CD14-positive monocyte (primary cell): ENCODE measurements around the gene AGXT2. TPM values are rescaled to one million over a fixed set of nuclear protein-coding genes. Genes with fewer than 3 reads are reported as not detected.

Experiments
- DNase-seq, 3 donors: peaks; one replicate each; pipeline ENCODE4 v3.0.0-alpha.2; 2011 to 2022
- H2AFZ ChIP-seq: 2 replicates; pipeline ENCODE4 v1.6.0; 2012; ENCODE audit warnings: mild to moderate bottlenecking, low read depth, low read length, inconsistent platforms; ENCODE audit not compliant: insufficient read depth, poor library complexity, severe bottlenecking
- H3K27ac ChIP-seq, 2 donors: 1 replicate in 1 of 2; 2 replicates in 1 of 2; pipeline ENCODE4 v1.5.1; 2012 to 2013; ENCODE audit warnings: low read length in 2 of 2, control low read depth in 1 of 2, inconsistent platforms in 1 of 2, low read depth in 1 of 2, mild to moderate bottlenecking in 1 of 2
- H3K27me3 ChIP-seq, 2 donors: one replicate each; pipeline versions ENCODE4 v1.6.0 to v1.6.1; 2011 to 2013; ENCODE audit warnings: low read length in 2 of 2; ENCODE audit not compliant: control insufficient read depth in 2 of 2, insufficient read depth in 2 of 2
- H3K36me3 ChIP-seq, 2 donors: replicated peaks in 1 of 2; 1 replicate in 1 of 2; 2 replicates in 1 of 2; pipeline versions ENCODE4 v1.5.1 to v1.6.1; 2012 to 2013; ENCODE audit warnings: low read length in 2 of 2, control low read depth in 1 of 2, inconsistent platforms in 1 of 2, mild to moderate bottlenecking in 1 of 2; ENCODE audit not compliant: insufficient read depth in 2 of 2, control insufficient read depth in 1 of 2
- H3K4me1 ChIP-seq, 2 donors: 1 replicate in 1 of 2; 2 replicates in 1 of 2; pipeline versions ENCODE4 v1.5.1 to v1.6.1; 2012 to 2013; ENCODE audit warnings: low read length in 2 of 2, control low read depth in 1 of 2, inconsistent platforms in 1 of 2, mild to moderate bottlenecking in 1 of 2, moderate library complexity in 1 of 2; ENCODE audit not compliant: insufficient read depth in 2 of 2, control insufficient read depth in 1 of 2
- H3K4me2 ChIP-seq: replicated peaks from 2 replicates; pipeline ENCODE3; 2012; ENCODE audit warnings: low read length, moderate library complexity, mild to moderate bottlenecking; ENCODE audit not compliant: poor library complexity, severe bottlenecking; ENCODE audit errors: extremely low read depth
- H3K4me3 ChIP-seq, 3 experiments: fragments of 200-600 bp in 1 of 3; sonication (generic) in 1 of 3; replicated peaks in 1 of 3; 1 replicate in 2 of 3; 2 replicates in 1 of 3; pipeline ENCODE4 v1.5.1; 2011 to 2013; ENCODE audit warnings: low read length in 3 of 3, mild to moderate bottlenecking in 3 of 3, control low read depth in 2 of 3, low read depth in 2 of 3, inconsistent platforms in 1 of 3, moderate library complexity in 1 of 3
- H3K79me2 ChIP-seq: 2 replicates; pipeline ENCODE4 v1.6.0; 2012; ENCODE audit warnings: mild to moderate bottlenecking, control low read depth, inconsistent platforms, low read length, moderate library complexity; ENCODE audit not compliant: insufficient read depth
- H3K9ac ChIP-seq: 2 replicates; pipeline ENCODE4 v1.6.0; 2017; ENCODE audit warnings: low read length, mild to moderate bottlenecking; ENCODE audit not compliant: insufficient read depth, poor library complexity, severe bottlenecking
- H3K9me3 ChIP-seq, 2 donors: replicated peaks in 1 of 2; 1 replicate in 1 of 2; 2 replicates in 1 of 2; pipeline versions ENCODE4 v1.5.1 to v1.6.1; 2012 to 2013; ENCODE audit warnings: low read length in 2 of 2, control low read depth in 1 of 2; ENCODE audit not compliant: control insufficient read depth in 1 of 2, insufficient read depth in 1 of 2
- H4K20me1 ChIP-seq: 2 replicates; pipeline ENCODE4 v1.6.0; 2012; ENCODE audit warnings: mild to moderate bottlenecking, low read length, control low read depth, moderate library complexity; ENCODE audit not compliant: insufficient read depth
- H3K27ac Mint-ChIP-seq, 7 donors: one replicate each; pipeline ENCODE4 v1.8.0; 2020; ENCODE audit warnings: mild to moderate bottlenecking in 7 of 7, mixed read lengths in 7 of 7, moderate library complexity in 6 of 7, inconsistent platforms in 2 of 7
- H3K27me3 Mint-ChIP-seq, 3 donors: one replicate each; pipeline ENCODE4 v1.8.0; 2021 to 2022; ENCODE audit warnings: low read depth in 3 of 3, mild to moderate bottlenecking in 3 of 3, mixed read lengths in 3 of 3, moderate library complexity in 3 of 3, inconsistent platforms in 1 of 3
- H3K36me3 Mint-ChIP-seq, 2 donors: one replicate each; pipeline ENCODE4 v1.8.0; 2020; ENCODE audit warnings: mixed read lengths in 2 of 2, inconsistent platforms in 1 of 2, mild to moderate bottlenecking in 1 of 2
- H3K4me1 Mint-ChIP-seq: one replicate; pipeline ENCODE4 v1.8.0; 2020; ENCODE audit warnings: mild to moderate bottlenecking, mixed read lengths
- H3K4me3 Mint-ChIP-seq, 2 donors: one replicate each; pipeline ENCODE4 v1.8.0; 2020; ENCODE audit warnings: mild to moderate bottlenecking in 2 of 2, mixed read lengths in 2 of 2, moderate library complexity in 1 of 2
- H3K9me3 Mint-ChIP-seq, 7 donors: one replicate each; pipeline ENCODE4 v1.8.0; 2020 to 2022; ENCODE audit warnings: mixed read lengths in 7 of 7, mild to moderate bottlenecking in 6 of 7, moderate library complexity in 6 of 7, inconsistent platforms in 2 of 7
- CTCF ChIP-seq: fragments of 200-600 bp; IDR thresholded peaks from one replicate; pipeline ENCODE4 v1.8.0; 2022; ENCODE audit warnings: antibody characterized with exemption, mild to moderate bottlenecking
- WGBS: methylation state at CpG from one replicate; pipeline ENCODE4 v1.1.5; 2013; ENCODE audit warnings: missing lambda C conversion rate; ENCODE audit not compliant: insufficient coverage; 5-methylcytosine and 5-hydroxymethylcytosine counted together
- intact Hi-C, 2 donors: fragments of 100-400 bp; cut with micrococcal nuclease; formaldehyde crosslinking; loops; one replicate each; pipeline versions ENCODE4 v1.15.0 to v1.15.1; 2023
- polyA plus RNA-seq, 3 donors: library from polyadenylated mRNA; depleted of rRNA in 1 of 3; unstranded in 2 of 3; stranded (reverse) in 1 of 3; fragments of 300-500 nt in 2 of 3; fragments of >200 nt in 1 of 3; fragmentation: Illumina TruSeq in 2 of 3; gene quantifications; 1 replicate in 2 of 3; 2 replicates in 1 of 3; pipeline ENCODE4 v1.2.3, GENCODE V29; 2012 to 2021

AGXT2 gene
- polyA plus RNA-seq, 3 donors, result not detected

GRCh38 chr5:35031276-35031675 is 16.5 kb downstream of the AGXT2 start:
- Histone ChIP-seq H3K9ac (no peak overlapping the region), H3K4me2 (no peak overlapping the region), H3K27ac (no peak overlapping the region), H4K20me1 (no peaks in the 10 kb centered on the region), H2AFZ (no peak overlapping the region), H3K27me3 (peaks cover 2 to 7% of the 10 kb centered on the region in 2 donors), H3K79me2 (no peaks in the 10 kb centered on the region), H3K9me3 (no peaks in the 10 kb centered on the region), H3K4me1 (no peaks in the 10 kb centered on the region), H3K36me3 (no peaks in the 10 kb centered on the region), H3K4me3 (no peak overlapping the region)
- Mint-ChIP-seq H3K4me3 (no peak overlapping the region), H3K4me1 (peaks cover 3% of the 10 kb centered on the region), H3K36me3 (no peaks in the 10 kb centered on the region), H3K27me3 (peaks cover 6 to 23% (median 12%) of the 10 kb centered on the region in 3 donors), H3K27ac (peak overlapping the region in 1 of 7 donors; percentile 1), H3K9me3 (peaks cover 0 to 2% (median 0%) of the 10 kb centered on the region in 7 donors)
- DNase-seq, result no peak
- no peak for TF ChIP-seq CTCF
- intact Hi-C loops, result no loop called here
- WGBS, result no CpG with 5 or more reads among the region's 5 CpGs

- H3K27me3 ChIP-seq, result peaks cover 2 to 6% of the 10 kb centered on the region in 2 donors
- H3K27ac ChIP-seq, result no peak overlapping the region
- H4K20me1 ChIP-seq, result no peaks in the 10 kb centered on the region
- H3K4me2 ChIP-seq, result no peak overlapping the region
- no peak overlapping the region for H3K4me3 Mint-ChIP-seq
- TF ChIP-seq CTCF, result no peak
- no peak overlapping the region for H3K9ac ChIP-seq
- H3K9me3 ChIP-seq, result no peaks in the 10 kb centered on the region
- H3K36me3 Mint-ChIP-seq, result no peaks in the 10 kb centered on the region
- no peaks in the 10 kb centered on the region for H3K4me1 ChIP-seq
- peaks cover 7 to 24% (median 9%) of the 10 kb centered on the region in 3 donors for H3K27me3 Mint-ChIP-seq
- H3K36me3 ChIP-seq, result no peaks in the 10 kb centered on the region
- 30% methylated on average over 5 of the region's 10 CpGs for WGBS
- peaks cover 0 to 2% (median 0%) of the 10 kb centered on the region in 7 donors for H3K9me3 Mint-ChIP-seq
- peaks cover 3% of the 10 kb centered on the region for H3K4me1 Mint-ChIP-seq
- H3K79me2 ChIP-seq, result no peaks in the 10 kb centered on the region
- H3K27ac Mint-ChIP-seq, result no peak overlapping the region
- no peak overlapping the region for H2AFZ ChIP-seq
- H3K4me3 ChIP-seq, result no peak overlapping the region
- peak in 1 of 3 donors; percentile 5 for DNase-seq
- intact Hi-C loops, result no loop called here
Observed at GRCh38 chr5:35030426-35031100, 17.2 kb downstream of the AGXT2 start.
